Type B pancreatic cell (in vitro differentiated cells): ENCODE results near the gene SDE2. TPM values are rescaled to one million over a fixed set of nuclear protein-coding genes. Genes with fewer than 3 reads are reported as not detected.

ENCODE experiments used
- DNase-seq: peaks from one replicate; pipeline ENCODE4 v3.0.0; 2021; ENCODE audit warnings: mixed read lengths; ENCODE audit not compliant: unreplicated experiment; ENCODE audit errors: extremely low spot score
- H3K27ac Mint-ChIP-seq: 2 replicates; pipeline ENCODE4 v1.8.0; 2021; ENCODE audit warnings: mild to moderate bottlenecking, mixed read lengths
- H3K27me3 Mint-ChIP-seq: 2 replicates; pipeline ENCODE4 v1.8.0; 2021; ENCODE audit warnings: mixed read lengths
- H3K36me3 Mint-ChIP-seq: 2 replicates; pipeline ENCODE4 v1.8.0; 2021; ENCODE audit warnings: mixed read lengths
- H3K4me1 Mint-ChIP-seq: one replicate; pipeline ENCODE4 v1.8.0; 2021; ENCODE audit warnings: mixed read lengths; ENCODE audit not compliant: unreplicated experiment
- H3K4me3 Mint-ChIP-seq: 2 replicates; pipeline ENCODE4 v1.8.0; 2021; ENCODE audit warnings: mild to moderate bottlenecking, mixed read lengths
- H3K9me3 Mint-ChIP-seq: 2 replicates; pipeline ENCODE4 v1.8.0; 2021; ENCODE audit warnings: mixed read lengths
- long read RNA-seq: library from polyadenylated mRNA; unstranded; transcript quantifications from one replicate; pipeline ENCODE4 v2.0.0, GENCODE V29; 2020
- total RNA-seq: library from RNA; stranded (reverse); gene quantifications from 2 replicates; pipeline ENCODE4 v1.2.1, GENCODE V29; 2021; ENCODE audit warnings: low replicate concordance
- TF ChIP-seq, protein P1 (sequence below): fragments of 200-600 bp; sonication (generic); conservative IDR thresholded peaks from 2 replicates; pipeline ENCODE4 v1.5.0; 2021; ENCODE audit warnings: antibody characterized with exemption, mild to moderate bottlenecking

Gene SDE2
- total RNA-seq, result 15.0 and 15.1 TPM in 2 replicates
- long read RNA-seq, partial matches to known transcripts, result 0 of 8 reads
- long read RNA-seq, other reads (novel, unspliced or antisense), result 4 of 8 reads

GRCh38 chr1:225999227-225999911 is at the start of gene SDE2:
Gene SDE2, minus strand, starts transcription at chr1:225999343. Its CDS starts 31 bp downstream, at chr1:225999312.
- peaks cover 36% of the 10 kb centered on the region for H3K4me1 Mint-ChIP-seq
- H3K9me3 Mint-ChIP-seq, result no peaks in the 10 kb centered on the region
- no peaks in the 10 kb centered on the region for H3K27me3 Mint-ChIP-seq
- peak within 1 kb of the TSS; percentile 99 for H3K27ac Mint-ChIP-seq
- DNase-seq, result peak; percentile 100
- TF ChIP-seq, protein P1, sequence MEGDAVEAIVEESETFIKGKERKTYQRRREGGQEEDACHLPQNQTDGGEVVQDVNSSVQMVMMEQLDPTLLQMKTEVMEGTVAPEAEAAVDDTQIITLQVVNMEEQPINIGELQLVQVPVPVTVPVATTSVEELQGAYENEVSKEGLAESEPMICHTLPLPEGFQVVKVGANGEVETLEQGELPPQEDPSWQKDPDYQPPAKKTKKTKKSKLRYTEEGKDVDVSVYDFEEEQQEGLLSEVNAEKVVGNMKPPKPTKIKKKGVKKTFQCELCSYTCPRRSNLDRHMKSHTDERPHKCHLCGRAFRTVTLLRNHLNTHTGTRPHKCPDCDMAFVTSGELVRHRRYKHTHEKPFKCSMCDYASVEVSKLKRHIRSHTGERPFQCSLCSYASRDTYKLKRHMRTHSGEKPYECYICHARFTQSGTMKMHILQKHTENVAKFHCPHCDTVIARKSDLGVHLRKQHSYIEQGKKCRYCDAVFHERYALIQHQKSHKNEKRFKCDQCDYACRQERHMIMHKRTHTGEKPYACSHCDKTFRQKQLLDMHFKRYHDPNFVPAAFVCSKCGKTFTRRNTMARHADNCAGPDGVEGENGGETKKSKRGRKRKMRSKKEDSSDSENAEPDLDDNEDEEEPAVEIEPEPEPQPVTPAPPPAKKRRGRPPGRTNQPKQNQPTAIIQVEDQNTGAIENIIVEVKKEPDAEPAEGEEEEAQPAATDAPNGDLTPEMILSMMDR, result no peak
- peaks cover 3% of the 10 kb centered on the region for H3K36me3 Mint-ChIP-seq
- peak within 1 kb of the TSS; percentile 100 for H3K4me3 Mint-ChIP-seq

- no peak overlapping the region for H3K4me3 Mint-ChIP-seq
- H3K4me1 Mint-ChIP-seq, result peaks cover 5% of the 10 kb centered on the region
- no peak overlapping the region for H3K27ac Mint-ChIP-seq
- DNase-seq, result no peak
- H3K9me3 Mint-ChIP-seq, result no peaks in the 10 kb centered on the region
- H3K36me3 Mint-ChIP-seq, result no peaks in the 10 kb centered on the region
- no peaks in the 10 kb centered on the region for H3K27me3 Mint-ChIP-seq
- TF ChIP-seq, protein P1, result no peak
Measured at GRCh38 chr1:226048886-226049285, 49.7 kb upstream of the SDE2 start.

GRCh38 chr1:226047495-226047894 is 48.4 kb upstream of the SDE2 start:
- TF ChIP-seq, protein P1, result no peak
- Mint-ChIP-seq H3K36me3 (no peaks in the 10 kb centered on the region), H3K9me3 (no peaks in the 10 kb centered on the region), H3K4me3 (no peak overlapping the region), H3K4me1 (peaks cover 5% of the 10 kb centered on the region), H3K27ac (no peak overlapping the region), H3K27me3 (no peaks in the 10 kb centered on the region)
- DNase-seq, result no peak

DNA sequence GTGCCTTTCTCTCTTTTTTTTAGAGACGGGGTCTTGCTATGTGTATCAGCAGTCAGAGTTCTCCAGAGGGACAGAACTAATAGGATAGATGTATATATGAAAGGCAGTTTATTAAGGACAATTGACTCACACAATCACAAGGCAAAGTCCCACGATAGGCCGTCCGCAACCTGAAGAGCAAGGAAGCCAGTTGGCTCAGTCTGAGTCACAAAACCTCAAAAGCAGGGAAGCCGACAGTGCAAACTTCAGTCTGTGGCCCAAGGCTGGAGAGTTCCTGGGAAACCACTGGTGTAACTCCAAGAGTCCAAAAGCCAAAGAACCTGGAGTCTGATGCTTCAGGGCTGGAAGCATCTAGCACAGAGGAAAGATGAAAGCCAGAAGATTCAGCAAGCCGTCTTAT is 47.1 kb upstream of the SDE2 start:
- Mint-ChIP-seq H3K9me3 (no peaks in the 10 kb centered on the region), H3K4me1 (peaks cover 5% of the 10 kb centered on the region), H3K27ac (no peak overlapping the region), H3K27me3 (no peaks in the 10 kb centered on the region), H3K36me3 (no peaks in the 10 kb centered on the region), H3K4me3 (no peak overlapping the region)
- TF ChIP-seq, protein P1, result no peak
- no peak for DNase-seq

DNA sequence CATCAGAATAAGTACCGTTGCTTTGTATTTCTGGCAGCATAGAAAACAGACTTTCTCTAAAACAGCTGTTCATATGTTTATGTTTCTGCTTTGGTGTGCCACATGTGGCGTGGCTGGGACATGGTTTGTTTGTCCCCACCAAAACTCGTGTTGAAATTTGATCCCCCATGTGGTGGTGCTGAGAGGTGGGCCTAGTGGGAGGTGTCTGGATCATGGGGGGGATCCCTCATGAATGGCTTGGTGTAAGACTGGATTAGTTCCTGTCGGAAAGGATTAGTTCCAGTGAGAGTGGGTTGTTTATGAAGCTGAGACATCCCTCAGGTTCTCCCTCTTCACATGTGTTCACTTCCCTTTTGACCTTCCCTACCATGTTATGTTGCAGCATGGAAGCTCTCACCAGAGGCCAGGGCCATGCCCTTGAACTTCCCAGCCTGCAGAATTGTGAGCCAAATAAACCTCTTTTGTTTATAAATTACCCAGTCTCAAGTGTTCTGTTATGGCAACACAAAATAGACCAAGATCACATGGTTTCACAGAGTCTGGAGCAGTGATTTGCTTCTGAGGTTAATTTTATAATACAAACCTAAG is 45.5 kb upstream of the SDE2 start:
- H3K36me3 Mint-ChIP-seq, result no peaks in the 10 kb centered on the region
- H3K4me3 Mint-ChIP-seq, result no peak overlapping the region
- H3K9me3 Mint-ChIP-seq, result no peaks in the 10 kb centered on the region
- peaks cover 5% of the 10 kb centered on the region for H3K4me1 Mint-ChIP-seq
- TF ChIP-seq, protein P1, result no peak
- no peak overlapping the region for H3K27ac Mint-ChIP-seq
- no peaks in the 10 kb centered on the region for H3K27me3 Mint-ChIP-seq
- no peak for DNase-seq
